Activated CD4-positive, alpha-beta T cell treated with anti-CD3 and anti-CD28 coated beads, Interleukin-2, amount 50 U/mL, for 24 hours (primary cell): ENCODE measurements around the gene TSSK2.
"Not testable (repeated sequence)": the region's sequence is repeated elsewhere in the genome, so short reads cannot be mapped to it uniquely, and the experiment has no call there.

Source experiments
- DNase-seq, 2 donors: peaks; one replicate each; pipeline ENCODE4 v3.0.0-alpha.2; 2020; ENCODE audit warnings: low read depth in 1 of 2, low spot score in 1 of 2

Gene TSSK2

DNA sequence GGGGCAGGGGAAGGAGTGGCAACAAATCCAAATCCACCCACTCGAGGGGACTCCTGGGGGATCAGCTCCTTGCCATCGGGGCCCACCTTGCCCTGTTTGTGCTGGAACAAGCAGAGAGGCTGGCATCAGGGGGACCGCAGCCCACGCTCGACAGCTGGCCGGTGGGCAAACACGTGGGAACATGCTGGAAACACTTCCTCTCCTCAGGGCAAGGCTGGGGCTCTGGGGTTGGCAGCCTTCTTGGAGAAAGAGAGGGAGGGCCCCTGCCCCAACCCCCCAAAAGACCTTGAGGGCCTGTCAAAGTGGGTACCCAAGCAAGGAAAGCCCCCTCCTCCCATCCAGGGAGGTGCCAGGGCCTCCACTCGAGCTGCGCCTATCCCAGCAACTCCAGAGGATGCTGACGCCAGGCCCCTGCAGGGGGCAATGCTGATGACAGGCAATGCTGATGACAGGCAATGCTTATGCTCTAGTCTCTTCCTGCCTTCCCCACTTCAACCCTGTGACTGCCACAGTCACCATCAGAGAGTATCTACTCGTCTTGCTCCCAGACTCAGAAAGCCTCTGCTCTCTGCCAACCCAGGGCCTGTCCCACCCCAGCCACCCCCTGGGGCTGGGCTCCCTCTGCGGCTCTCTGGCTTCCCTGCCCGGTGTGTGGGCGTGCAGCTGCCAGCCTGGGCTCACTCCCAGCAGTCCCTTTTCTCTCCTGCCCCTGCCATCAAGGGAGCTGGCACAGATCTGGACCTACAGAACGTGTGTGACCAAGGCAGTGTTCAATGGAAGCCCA lies 7.3 kb downstream of the TSSK2 start:
- no peak for DNase-seq

DNA sequence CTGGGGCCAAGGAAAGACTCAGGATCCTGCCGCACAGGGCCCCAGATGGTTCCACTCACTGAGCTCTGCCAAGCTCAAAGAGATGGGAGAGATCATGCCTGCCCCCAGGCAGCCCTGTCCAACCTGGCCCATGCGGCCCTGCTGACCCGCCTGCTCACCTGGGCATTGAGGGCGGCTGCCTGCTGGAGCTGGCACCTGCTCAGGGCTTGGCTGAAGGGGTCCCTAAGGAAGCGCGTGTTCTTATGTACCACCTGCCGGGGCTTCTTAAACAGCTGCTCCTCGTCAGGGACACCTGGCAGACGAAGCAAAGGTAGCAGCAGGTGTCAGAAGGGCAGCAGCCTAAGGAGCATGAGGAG lies 7.9 kb downstream of the TSSK2 start:
- DNase-seq: no peak

GRCh38 chr22:19139974-19140373 lies 8.9 kb downstream of the TSSK2 start:
- no peak for DNase-seq

GRCh38 chr22:19142394-19142793 lies 11.3 kb downstream of the TSSK2 start:
- no peak for DNase-seq

GRCh38 chr22:19143212-19143611 lies 12.1 kb downstream of the TSSK2 start:
- DNase-seq: no peak

DNA sequence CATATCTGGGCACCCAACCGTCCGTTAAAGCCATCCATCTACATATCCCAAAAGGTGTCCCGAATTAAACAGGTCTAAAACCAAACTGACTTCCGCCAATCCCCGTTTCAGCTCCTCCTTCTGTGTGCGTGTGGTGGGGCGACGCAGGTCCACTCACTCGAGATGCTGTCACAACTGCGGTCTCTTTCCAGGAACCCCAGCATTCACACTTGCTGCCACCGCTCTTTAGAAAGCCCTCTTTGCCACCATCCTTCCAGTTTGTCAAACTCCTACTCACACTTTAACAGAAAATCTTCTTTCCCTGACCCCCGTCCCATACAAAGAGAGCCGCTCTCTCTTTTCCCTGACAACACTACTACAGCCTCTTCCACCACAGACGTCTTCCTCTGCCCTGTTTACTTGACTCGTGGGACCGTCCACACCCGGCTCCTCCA lies 12.9 kb downstream of the TSSK2 start:
- DNase-seq: no peak

DNA sequence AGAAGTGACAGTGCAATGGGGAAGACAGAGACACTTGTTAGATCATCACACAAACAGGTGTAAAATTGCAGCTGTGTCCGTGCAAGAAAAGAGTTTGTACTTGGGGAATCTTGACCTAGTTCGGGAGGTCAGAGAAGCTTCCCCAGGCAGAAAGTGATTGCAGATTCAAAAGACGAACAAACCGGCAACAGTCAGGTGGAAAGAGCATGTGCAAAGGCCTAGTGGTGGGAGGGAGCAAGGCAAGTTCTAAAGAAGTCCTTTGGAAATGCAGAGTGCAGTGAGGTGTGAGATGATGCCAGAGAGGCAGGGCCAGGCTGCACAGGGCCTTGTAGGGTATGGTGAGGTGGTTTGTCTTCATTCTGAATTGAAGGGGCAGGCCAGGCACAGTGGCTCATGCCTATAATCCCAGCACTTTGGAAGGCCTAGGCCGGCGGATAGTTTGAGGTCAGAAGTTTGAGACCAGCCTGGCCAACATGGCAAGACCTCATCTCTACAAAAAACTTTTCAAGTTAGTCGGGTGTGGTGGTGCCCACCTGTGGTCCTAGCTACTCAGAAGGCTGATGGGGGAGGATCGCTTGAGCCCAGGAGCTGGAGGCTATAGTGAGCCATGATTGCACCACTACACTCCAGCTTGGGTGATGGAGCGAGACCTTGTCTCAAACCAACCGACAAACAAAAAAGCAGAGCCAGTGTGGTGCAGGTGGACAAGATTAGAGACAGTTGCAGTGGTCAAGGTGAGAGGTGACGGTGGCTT lies 15.3 kb downstream of the TSSK2 start:
- no peak for DNase-seq

DNA sequence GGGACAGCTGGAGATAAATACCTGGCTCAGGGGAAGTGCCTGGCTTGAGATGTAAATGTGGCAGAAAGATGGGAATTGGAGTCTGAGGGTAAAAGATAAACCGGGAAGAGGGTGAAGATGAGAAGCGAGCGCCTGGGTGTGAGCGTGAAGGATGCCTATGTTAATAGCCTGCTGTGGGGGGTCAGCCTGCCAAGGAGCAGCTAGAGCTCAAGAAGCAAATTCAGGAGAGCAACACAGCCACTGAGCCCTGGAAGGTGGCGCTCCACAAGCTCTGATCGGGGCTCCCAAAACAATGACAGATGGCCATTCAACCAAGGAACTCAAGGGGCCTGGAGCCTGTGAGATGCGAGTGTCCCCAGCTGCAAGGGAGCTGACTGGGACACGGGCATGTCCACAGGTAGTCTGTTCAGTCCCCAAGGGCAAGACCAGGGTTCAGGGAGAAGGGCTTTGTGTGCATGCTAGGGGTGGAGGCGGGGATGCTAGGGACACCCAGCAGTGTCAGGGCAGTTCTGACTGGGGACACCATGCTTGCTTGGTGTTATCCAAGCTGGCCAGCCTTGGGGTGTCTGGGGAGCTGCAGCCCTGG lies 16.2 kb downstream of the TSSK2 start:
- no peak for DNase-seq

DNA sequence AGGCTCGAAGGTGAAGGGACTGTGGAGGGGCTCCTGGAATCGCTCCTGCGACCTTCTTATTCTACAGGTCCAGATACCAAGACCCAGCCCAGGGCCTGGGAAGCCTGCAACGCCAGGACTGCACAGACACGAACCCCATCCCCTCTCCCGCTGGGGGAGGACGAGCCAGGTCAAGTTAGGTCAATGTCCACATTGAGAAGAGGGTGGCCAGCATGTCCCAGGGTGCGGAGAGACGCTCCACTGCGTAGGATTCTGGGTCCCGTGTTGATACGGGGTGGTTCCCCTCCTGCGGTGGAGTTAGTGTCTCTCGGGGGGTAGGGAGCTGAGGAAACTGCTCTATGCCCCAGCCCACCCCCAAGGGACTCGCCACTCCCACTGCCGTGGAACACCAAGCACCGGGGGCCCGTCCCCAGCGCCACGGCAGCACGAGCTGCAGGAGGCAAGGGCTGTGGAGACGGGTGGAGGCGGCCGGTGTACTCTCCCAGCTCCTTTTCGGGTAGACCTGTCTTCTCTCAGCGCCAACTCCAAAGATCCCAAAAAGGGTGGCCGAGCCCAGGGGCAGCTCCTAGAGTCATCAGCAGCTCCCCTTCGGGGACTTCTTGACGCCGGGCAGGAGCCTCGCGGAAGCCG lies 17.4 kb downstream of the TSSK2 start:
- no peak for DNase-seq

DNA sequence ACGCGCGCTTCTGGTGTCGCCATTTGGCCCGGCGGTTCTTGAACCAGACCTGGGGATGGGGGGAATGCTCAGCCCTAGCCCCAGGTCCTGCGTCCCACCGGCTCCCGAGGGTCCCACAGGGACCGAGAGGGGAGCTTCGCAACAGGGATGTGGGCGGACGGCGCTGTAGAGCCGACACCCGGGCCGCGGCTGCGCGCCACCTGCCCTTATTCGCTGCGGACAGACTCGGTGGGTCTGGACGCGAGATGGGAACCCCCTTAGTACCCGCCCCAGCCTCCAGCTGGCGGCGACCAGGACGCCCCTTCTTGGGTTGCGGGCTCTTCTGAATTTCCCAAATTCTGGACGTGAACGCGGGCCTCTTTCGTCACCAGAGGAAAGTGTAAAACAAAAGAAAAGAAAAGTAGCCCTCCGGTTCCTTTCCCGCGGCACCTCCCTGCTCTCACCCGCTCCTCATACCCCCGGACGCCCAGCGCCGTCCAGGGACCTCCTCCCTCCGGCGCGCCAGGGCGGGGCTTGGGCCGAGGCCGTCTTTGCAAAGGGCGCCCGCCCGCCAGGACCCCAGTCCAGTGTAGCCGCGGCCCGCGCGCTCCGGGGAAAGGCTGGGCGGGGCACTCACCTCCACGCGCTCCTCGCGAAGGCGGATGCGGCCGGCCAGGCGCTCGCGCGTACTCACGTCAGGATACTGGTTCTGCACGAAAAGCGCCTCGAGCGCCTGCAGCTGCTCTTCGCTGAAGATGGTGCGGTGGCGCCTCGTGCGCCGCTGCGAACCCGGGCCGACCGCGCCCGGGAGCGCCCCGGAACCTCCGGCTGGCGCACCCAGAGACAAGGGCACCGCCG lies 18.2 kb downstream of the TSSK2 start:
- DNase-seq: no peak

- DNase-seq: no peak
These were observed 18.9 kb downstream of the TSSK2 start, which contains the start of gene GSC2 for GRCh38 chr22:19149991-19150390. TSS of gene GSC2 (minus strand) at chr22:19150292. CDS start at chr22:19150283, 9 bp downstream.

GRCh38 chr22:19150482-19151328 lies 19.6 kb downstream of the TSSK2 start:
- DNase-seq: no peak

DNA sequence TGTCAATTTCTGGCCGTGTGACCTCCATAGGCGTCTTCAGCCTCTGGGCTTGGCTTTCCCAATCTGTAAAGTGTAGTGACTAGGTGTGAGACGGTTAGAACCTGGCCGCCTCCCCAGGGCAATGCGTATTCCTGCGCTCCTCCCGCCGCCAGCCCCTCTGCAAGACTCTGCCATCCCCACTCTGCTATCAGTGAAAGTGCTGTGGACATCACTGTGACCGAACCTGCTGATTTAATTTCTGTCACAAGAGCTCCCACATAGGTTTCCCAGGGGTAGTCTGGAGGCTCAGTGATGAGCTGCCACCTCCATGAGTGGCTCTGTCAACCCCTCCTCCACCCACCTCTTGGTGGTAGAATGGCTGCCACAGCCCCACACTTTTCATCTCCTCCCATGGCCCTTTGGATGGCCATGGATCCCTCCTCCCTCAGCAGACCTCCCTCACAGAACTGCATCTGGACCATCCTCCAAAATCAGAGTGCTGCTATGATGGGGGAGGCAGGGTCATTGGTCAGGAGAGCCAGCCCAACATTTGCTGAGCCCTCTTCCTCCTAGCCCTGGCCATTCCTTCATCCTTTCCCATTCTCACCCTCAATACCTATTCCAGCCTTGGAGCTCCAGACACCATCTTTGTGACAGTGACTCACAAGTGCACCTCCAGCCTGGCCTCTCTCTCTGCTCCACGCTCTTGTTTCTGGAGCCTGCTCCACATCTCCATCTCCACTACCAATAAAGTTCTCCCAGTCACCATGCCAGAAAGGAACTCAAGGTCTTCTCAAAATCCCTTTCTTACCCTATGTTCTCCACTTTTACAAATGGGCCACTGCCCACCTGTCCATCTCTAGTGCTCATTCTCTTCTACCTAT lies 20.5 kb downstream of the TSSK2 start:
- no peak for DNase-seq

- DNase-seq: no peak
These were observed 22.1 kb downstream of the TSSK2 start for GRCh38 chr22:19152942-19153883.

- not testable (repeated sequence) for DNase-seq
These were observed 25.0 kb downstream of the TSSK2 start for GRCh38 chr22:19156109-19156508.

GRCh38 chr22:19158649-19159048 lies 27.5 kb downstream of the TSSK2 start:
- DNase-seq: not testable (repeated sequence)

DNA sequence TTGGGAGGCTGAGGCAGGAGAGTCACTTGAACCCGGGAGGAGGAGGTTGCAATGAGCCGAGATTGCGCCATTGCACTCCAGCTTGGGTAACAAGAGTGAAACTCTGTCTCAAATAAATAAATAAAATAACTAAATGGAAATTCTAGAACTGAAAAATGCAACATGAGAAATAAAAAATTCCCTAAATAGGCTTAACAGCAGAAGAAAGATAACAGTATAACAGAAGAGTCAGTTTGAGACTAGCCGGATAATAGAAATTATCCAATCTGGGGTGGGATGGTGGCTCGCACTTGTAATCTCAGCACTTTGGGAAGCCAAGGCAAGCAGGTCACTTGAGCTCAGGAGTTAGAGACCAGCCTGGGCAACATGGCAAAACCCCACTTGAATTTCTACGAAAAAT lies 33.3 kb downstream of the TSSK2 start:
- no peak for DNase-seq

- DNase-seq: no peak
These were observed 35.3 kb downstream of the TSSK2 start for GRCh38 chr22:19166421-19166820.
